ENCODE measurements around the gene GZMH.
A peak's percentile ranks its signal among the peaks of the same experiment; 100 is the strongest.

GZMH gene

GRCh38 chr14:24632336-24632735, 22.9 kb upstream of the GZMH start:
- no peak for TF ChIP-seq CTCF (IDR thresholded peaks at IDR 0.05; ENCODE audit: low read depth, low read length)
- DNase-seq (ENCODE audit: low read depth in 2 of 2), result no peak

DNA sequence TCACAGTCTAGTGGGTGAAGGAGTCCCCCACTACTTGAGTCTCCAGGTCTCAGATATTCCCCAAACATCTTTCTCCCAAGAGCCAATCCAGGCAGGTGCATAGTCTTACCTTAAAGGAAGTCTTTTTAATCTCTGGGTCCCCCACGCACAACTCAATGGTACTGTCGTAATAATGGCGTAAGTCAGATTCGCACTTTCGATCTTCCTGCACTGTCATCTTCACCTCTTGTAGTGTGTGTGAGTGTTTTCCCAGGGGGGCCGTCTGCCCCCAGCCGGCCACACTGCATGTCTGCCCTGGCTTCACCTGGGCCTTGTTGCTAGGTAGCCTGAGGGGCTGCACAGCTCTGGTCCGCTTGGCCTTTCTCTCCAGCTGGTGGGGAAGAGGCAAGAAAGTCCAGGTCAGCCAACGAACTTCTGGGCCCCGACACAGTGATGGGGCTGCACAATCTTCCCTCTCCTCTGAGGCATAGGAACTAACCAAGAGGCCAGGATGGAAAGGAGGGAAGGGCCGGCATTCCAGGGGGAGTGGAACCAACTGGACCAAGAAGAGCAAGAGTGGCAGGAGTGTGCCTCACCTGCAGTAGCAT, 22.4 kb upstream of the GZMH start:
- H3K4me3 ChIP-seq (replicated peaks in 1 of 2; ENCODE audit: low read depth in 2 of 2, low read length in 2 of 2), result no peak overlapping the region

More at GRCh38 chr14:24632336-24632735, 22.9 kb upstream of the GZMH start:
- H3K4me3 ChIP-seq (replicated peaks in 1 of 2; ENCODE audit: low read depth in 2 of 2, low read length in 2 of 2), result no peak overlapping the region

GRCh38 chr14:24630872-24631477, 21.5 kb upstream of the GZMH start:
- DNase-seq (ENCODE audit: low read depth in 2 of 2), result peak; percentile 17 to 18
- no peak overlapping the region for H3K4me3 ChIP-seq (replicated peaks in 1 of 2; ENCODE audit: low read depth in 2 of 2, low read length in 2 of 2)
- TF ChIP-seq CTCF (IDR thresholded peaks at IDR 0.05; ENCODE audit: low read depth, low read length), result no peak

More for the DNA sequence above, 22.4 kb upstream of the GZMH start:
- DNase-seq (ENCODE audit: low read depth in 2 of 2), result no peak
- TF ChIP-seq CTCF (IDR thresholded peaks at IDR 0.05; ENCODE audit: low read depth, low read length), result no peak

DNA sequence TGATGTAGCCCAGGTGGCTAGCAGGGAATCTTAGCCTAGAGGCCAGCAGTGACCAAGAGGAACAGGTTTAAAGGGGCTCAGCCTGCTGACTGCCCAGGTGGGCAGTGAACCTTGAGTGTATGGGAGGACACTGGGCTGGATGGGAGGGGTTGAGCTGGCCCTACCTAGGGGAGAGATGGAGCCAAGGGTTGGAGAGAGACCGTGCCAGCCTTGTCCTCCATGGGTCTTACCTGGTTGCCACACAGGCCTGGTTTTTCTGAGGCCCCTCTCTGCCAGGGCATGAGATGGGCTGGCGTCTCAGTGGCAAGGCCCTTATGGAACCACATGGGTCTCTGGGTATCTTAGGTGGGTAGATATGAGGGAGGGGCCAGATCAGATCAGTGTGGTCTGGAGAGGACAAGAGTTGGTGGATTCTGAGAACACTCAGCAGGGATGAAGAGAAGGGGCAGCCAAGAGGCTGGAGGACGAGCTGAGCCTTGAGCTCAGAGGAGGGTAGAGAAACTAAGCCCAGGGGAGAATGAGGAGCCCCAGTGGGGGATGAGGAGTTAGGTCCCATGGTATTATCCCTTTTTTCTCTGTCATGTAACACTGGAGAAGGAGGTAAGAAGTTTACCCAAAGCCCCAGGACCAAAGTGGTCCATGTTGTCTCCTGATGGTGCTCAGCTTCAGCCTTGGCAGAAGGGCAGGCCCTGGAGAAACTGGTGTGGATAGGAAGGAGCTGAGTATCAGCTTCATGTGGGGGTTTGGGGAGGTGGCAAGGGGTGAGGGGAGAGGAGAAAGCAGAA, 20.8 kb upstream of the GZMH start:
- no peak overlapping the region for H3K4me3 ChIP-seq (replicated peaks in 1 of 2; ENCODE audit: low read depth in 2 of 2, low read length in 2 of 2)
- no peak for TF ChIP-seq CTCF (IDR thresholded peaks at IDR 0.05; ENCODE audit: low read depth, low read length)
- no peak for DNase-seq (ENCODE audit: low read depth in 2 of 2)

- no peak for DNase-seq (ENCODE audit: low read depth in 2 of 2)
- H3K4me3 ChIP-seq (replicated peaks in 1 of 2; ENCODE audit: low read depth in 2 of 2, low read length in 2 of 2), result no peak overlapping the region
- TF ChIP-seq CTCF (IDR thresholded peaks at IDR 0.05; ENCODE audit: low read depth, low read length), result no peak
Measured at GRCh38 chr14:24629521-24629920, 20.0 kb upstream of the GZMH start.

DNA sequence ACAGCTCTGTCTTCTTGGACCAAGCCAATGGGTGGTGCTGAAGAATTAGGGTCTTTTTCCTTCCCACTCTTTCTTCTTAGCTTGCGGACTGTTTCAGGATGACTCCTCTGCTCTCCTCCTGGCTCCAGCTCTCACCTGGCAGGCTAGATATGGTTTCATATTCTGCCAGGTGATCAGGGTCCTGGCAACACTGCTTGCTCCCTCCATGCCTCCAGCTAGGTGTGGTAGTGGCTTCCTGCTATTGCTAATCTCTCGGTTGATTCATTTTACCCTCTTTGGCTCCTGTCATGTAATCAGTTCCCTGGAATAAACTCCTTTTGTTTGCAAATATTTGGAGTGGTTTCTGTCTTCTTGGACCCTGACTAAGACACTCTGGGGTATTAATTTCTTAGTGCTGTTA, 4.3 kb upstream of the GZMH start:
- TF ChIP-seq CTCF (IDR thresholded peaks at IDR 0.05; ENCODE audit: low read depth, low read length), result no peak
- no peak overlapping the region for H3K4me3 ChIP-seq (replicated peaks in 1 of 2; ENCODE audit: low read depth in 2 of 2, low read length in 2 of 2)
- no peak for DNase-seq (ENCODE audit: low read depth in 2 of 2)

All from cardiac fibroblast (primary cell).